DND-41 (cell line): ENCODE results near the gene MANBA.

ENCODE experiments used
- CTCF ChIP-seq: IDR thresholded peaks from 2 replicates; pipeline ENCODE4 v1.5.1; 2012; ENCODE audit warnings: borderline replicate concordance, low read length, moderate library complexity, mild to moderate bottlenecking; ENCODE audit not compliant: poor library complexity, severe bottlenecking; ENCODE audit errors: extremely low read depth
- EZH2 ChIP-seq: IDR thresholded peaks from 3 replicates; pipeline ENCODE4 v1.6.1; 2012; ENCODE audit warnings: borderline replicate concordance, low read depth, mild to moderate bottlenecking, moderate library complexity, low read length, inconsistent platforms; ENCODE audit not compliant: severe bottlenecking

- TF ChIP-seq CTCF: no peak
- TF ChIP-seq EZH2: no peak
Measured at GRCh38 chr4:102629673-102630072, 131.1 kb downstream of the MANBA start.
